ENCODE results near the gene FANCC.

- TF ChIP-seq YY1 (IDR thresholded peaks at IDR 0.05; ENCODE audit: insufficient read depth, insufficient read length) (no peak), ZNF274 (IDR thresholded peaks at IDR 0.05; ENCODE audit: low read depth, low read length) (no peak), SUZ12 (IDR thresholded peaks at IDR 0.05; ENCODE audit: extremely low read depth, insufficient read depth, insufficient read length) (no peak)
Measured at GRCh38 chr9:95079461-95079860, 238.0 kb downstream of the FANCC start.
